HG03066 (cell line): Measurements from ENCODE around the gene NACC2.
"Not testable (repeated sequence)": the region's sequence is repeated elsewhere in the genome, so short reads cannot be mapped to it uniquely, and the experiment has no call there.

Experiments
- ATAC-seq: cut with Tn5 transposase; IDR thresholded peaks from one replicate; pipeline ENCODE4 v1.9.1; 2021; ENCODE audit warnings: low read depth; ENCODE audit not compliant: unreplicated experiment

Gene NACC2

DNA sequence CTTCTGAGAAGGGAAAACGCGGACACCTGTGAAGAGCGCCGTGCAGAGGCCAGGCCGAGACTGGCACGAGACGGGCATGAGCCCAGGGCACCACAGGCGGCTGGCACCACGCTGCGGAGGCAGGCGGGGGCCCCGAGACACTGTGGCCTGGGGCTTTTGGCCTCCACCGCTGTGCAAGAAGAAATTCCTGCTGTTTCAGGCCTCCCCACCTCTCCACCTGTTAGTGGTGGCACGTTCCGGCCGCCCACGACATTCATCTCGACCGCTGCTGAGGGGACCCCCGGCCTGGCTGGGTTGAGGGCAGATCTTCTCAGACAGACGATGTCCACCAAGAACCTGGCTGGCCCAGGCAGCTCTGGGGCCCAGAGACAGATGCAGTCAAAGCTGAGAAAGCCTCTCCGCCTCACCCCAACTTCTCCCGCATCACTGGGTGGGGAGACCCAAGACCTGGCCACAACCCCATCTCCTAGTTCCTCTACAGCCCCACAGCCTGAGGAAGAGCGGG is 11.5 kb downstream of the NACC2 start:
- ATAC-seq, result no peak

DNA sequence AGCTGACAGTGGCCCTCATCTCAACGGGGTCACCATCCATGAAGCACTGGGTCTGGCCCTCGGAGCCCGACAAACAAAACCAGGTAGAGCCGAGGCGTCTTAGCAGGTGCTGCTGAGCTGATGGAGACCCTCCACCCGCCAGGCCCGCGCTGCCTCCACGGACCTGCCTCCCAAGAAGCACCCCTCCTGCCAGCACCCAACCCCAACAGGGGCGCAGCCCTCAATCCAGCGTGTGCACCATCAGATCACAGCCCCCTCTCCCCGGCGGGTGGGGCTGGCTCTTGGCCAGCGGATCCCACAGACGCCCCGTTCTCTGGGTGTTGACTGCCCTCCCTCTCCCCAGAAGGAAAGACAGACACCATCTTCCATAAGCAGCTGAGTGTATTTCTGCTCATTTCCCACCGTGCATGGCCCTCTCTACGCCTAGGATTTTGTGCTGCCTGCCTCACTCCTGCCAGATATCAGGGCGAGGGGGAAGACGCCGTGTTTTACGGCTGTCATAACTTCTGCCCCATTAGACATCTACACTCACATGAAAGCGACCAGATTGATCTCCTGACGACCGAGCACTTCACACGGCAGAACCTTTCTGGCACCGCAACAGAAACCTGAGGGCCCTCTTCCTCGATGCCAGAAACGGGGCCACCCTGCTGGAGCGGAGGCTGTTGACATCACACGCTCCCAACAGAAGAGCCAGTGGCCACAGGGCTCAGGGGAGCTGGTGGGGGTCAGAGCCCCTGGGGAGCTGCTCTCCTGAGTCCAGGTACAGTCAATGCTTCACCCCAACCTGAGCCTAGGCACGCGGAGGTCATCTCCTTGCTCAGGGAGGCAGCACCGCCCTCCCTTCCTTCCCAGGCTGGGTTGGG is 12.4 kb downstream of the NACC2 start:
- ATAC-seq, result no peak

DNA sequence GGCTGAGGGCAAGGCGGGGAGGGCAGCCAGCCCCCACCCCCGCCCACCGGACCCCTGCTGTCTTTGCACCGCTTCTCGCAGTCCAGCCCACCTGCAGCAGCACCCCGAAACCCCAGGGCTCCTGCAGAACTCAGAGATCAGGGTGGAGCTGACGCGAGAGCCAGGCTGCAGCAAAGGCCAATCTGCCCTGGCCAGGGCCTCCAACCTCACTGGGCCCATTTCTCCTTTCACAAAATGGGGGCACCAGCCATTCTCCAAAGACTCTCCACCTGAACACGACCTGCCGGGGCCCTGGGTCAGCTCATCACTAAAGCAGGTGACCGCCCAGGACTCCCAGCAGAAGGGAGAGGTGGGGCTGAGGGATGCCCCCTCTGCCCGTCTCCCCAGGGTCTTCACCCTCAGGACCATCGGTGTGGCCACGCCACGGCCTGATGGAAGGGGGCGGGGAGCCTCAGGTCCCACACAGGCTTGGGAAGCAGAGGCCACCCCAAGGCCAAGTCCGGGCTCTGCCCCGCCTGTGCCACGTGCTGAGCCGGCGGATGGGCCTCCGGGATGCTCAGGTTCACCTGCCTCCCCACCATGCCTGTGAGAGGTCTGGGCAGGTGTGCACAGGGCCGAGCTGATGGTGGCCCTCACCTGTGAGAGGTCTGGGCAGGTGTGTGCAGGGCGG is 13.1 kb downstream of the NACC2 start:
- ATAC-seq, result no peak

DNA sequence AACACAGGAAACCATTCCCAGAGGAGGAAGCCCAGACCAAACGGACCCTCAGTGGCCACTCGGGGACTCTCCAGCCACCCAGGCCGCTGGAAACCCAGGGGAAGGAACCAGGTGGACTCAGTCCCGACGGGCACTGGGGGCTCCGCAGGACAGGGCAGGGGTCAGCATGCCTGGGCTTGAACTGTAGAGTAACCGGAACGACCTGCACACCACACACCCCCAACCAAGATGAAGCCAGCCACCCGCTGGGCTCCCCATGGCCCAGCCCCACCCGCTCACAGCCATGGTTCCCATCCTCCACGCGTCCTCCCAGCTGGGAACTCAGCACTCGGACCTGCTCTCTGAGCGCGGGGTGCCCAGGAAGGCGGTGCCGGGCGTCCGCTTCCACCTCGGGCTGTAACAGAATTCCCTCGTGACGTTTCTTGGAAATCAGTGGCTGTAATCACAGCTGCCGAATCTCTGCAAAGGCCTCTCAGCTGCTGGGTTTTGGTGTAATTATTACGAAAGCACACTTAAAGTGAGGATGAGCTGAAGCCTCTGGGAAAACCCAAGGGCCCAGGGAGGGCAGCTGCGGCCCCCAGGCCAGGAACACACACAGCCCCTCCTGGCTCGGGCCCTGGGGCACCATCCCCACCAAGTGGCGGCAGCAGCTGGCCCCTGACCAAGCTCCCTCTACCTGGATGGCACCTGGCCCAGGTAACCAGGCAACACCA is 13.8 kb downstream of the NACC2 start:
- no peak for ATAC-seq

DNA sequence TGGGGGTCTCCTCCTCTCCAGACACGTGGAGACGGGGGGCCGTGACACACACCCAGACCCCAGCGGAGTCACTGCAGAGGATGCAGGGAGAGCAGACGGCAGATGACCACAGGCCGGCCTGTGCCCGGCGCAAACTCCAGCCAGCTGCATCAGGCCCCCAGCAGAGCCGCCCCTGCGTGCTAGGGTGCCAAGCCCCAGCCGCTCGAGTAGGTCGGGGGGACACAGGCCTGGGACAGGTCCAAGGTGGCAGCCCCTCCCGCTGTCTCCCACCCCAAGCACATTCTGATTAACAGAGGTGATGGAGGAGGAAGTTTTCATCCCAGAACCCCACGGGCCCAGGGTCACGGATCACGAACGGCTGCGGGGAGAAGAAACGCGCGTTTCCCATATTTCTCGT is 14.4 kb downstream of the NACC2 start:
- ATAC-seq, result no peak

DNA sequence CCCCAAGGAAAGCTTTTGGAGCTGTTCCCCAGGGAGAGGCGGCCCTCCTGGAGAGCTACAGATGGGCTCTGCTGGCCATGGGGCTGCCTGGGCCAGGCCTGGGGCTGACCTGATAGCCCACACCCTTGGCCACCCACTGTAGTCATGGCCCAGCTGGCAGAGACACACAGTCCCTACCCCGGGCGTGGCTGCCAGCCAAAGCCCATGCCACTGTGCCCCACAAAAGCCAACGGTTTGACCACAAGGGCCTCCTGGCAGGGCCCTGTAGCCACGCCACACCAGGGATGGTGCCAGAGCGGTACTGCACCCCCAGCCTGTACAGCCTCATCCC is 15.2 kb downstream of the NACC2 start:
- ATAC-seq, result no peak

DNA sequence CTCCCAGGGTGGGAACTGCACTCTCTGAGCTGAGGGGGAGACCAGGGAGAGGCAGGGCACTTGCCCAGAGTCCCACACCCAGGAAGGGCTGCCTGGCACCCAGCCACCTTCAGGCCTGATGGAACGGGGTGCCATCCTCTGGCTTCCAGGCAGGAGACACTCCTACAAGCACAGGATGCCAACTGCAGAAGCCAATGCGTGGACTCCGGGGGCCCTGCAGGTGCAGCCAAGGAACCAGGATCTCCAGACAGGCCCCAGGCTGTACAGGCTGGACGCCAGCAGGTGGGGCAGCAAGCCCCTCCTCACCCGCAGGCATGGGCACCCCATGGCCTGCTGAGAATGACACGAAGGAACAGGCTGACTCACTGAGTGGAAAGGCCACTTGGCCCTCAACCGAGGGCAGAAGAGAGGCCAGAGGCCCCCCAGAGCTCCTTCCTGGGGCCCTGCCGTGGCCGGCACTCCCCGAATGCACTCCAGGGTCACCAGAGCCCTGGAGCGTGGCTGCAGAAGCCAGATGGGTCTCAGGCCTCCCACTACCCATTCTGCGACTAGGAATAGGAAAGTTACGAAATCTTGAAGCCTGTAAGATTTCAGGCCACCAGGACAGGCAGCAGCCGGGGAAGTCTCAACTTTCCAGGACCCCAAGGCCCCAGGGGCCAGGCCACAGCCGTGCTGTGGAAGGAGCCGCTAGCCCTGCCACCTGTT is 15.7 kb downstream of the NACC2 start:
- no peak for ATAC-seq

DNA sequence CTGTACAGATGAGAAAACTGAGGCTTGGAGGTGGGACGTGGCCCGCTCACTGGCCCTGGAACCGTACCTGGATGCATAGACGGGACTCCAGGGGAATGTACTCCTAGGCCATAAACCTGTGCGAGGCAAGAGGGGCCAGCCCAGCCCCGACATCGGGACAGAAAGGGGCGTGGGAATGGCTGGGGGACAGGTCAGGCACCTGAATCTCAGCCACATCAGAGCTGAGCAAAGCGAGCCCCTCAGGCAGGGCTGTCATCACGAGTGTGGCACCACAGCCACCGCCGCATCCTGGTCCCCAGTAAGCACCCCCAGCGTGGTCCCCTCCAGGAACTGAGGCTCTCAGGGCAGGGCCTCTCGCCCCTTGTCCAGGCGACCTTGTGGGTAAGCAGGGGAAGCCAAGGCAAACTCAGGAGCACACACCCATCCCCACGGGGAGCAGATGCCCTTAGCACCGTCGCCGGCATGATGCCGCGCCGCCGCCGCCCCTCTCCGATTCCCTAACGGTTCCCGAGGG is 16.5 kb downstream of the NACC2 start:
- ATAC-seq, result no peak

DNA sequence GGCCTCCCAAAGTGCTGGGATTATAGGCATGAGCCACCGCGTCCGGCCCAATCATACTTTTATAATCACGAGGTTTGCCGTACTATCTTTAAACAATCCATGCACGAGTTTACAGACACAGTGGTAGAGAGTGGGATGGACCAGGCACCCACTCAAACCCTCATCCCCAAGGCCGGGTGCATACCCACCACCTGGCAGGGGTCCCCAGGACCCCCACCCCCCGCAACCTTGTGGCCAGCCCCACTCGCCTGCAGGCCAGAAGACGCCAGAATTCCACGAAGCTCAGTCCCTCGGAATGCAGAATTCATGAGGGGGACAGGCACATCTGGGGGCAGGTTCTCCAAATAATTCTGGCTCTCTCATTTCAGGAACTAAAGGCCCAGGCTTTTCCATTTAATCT is 17.1 kb downstream of the NACC2 start:
- no peak for ATAC-seq

DNA sequence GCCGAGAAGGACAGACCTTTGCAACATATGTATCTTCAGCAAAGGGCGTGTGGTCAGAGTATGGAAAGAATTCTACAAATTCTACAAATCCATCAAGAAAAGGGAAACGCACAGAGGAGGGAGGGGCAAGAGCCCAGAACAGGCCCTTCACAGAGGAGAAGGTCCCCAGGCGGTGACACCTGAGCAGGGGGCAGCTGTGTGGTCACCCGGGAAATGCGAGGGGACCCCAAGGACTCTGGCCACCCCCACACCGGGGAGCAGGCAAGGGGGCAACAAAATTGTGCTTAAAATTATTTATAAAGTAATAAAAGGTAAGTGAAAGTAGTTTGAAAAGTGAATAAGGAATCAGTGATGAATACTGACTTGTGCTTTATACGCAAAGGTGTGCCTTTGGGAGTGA is 17.6 kb downstream of the NACC2 start:
- ATAC-seq, result no peak

DNA sequence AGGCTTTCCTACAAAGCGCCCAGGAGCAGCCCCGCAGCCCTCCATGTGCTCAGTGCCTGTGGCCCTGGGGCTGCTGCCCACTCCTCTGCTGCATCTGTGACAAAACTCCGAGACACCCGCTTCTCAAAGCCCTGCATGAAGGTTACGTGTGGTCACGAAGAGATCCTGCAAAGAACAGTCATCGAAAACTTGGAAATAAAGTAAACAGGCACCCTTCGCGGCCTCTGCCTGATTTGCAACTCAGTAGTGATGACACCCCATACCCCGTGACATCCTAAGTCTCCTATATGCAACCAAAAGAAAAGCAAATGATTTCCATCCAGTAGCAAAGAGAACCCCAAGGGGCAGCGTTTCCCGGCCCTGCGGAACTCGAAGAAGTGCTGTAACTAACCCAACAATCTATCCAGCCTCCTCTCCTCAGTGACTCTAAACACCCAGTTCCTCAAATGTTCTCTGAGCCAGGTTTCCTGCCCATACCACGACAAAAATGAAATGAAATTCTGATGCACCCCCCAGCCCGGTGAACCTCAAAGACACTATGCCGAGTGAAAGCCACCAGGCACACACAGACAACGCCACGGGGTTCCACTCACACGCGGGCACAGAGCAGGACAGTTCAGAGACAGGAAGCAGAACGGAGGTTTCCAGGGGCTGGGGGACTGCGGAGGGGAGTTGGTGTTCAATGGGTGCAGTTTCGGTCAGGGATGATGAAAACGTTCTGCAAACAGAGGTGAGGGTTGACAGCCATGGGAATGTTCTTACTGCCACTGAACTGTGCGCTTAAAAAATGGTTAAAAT is 19.0 kb downstream of the NACC2 start:
- ATAC-seq, result no peak

DNA sequence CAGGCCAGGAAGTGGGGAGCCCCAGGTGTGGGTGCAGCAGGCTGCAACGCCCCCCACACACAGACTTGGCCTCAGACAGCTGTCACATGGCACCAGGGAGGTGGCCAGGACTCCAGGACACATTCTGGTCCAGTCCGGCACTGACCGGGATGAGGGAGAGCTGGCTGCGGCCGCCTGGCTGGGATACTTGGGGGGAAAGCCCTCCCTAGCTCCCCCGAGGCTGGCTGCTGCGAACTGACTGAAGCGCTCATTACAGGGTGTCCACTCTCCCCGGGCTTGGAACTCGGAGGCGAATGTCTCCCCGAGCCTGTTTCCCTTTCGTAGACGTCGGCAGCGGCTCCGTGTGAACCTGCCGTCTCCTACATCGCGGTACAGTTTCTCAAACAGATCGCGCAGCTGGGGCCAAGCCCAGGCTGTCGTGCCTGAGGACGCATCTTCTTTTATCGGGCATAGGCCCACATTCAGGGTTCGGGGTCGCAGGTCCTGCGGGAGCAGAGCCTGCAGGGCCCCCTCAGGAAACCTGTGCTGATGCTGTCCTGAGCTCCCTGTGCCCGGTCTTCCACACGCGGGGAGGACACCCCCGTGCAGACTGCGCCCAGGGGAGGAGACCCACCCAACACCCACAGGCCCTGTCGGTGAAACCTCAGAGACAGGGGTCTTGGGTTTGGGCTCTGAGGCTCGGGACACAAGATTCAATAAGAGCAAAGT is 19.8 kb downstream of the NACC2 start:
- no peak for ATAC-seq

DNA sequence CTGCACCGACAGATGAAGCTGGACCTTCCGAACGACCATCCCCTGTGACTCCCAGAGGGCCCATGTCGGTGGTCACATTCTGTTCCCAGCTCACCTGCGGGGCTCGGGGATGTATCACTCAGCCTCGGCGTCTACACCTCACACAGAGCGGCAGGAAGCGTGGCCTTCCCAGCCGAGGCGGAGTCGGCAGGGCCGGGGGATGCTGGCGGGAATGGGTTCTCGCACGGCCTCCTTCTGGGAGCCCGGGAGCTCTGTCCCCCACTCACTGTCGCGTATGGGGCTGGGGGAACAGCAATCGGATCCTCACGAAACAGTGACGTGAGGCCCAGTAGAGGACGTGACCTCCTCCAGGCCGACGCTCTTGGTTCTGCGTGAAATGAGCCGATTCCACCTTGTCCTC is 20.4 kb downstream of the NACC2 start:
- no peak for ATAC-seq

DNA sequence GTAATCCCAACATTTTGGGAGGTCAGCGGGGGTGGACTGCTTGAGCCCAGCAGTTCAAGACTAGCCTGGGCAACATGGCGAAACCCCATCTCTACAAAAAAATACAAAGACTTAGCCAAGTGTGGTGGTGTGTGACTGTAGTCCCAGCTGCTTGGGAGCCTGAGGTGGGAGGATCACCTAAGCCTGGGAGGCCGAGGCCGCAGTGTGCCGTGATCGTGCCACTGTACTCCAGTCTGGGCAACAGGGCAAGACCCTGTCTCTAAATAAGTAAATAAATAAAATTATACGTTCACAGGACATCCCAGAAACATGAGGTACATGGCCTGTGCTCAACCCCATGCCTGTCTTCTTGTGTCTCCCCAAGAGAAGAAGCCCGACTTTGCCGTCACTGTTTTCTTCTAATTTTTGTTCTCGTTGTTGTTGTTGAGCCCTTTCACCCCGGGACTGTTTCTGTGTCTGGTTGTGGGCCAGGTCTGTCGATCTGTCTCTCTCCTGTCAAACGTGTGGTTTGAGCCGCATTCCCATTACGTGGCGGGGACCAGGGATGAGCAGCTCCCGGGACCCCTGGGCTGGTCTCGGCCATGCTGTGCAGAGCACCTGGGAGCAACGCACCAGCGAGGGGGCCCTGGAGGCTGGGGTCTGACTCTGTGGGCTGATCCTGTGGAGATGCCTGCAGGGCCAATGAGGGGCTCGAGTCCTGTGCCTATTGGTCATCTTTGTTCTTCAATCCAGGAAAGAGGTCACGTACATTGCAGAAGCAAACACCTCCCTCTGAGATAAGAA is 32.2 kb downstream of the NACC2 start:
- no peak for ATAC-seq

DNA sequence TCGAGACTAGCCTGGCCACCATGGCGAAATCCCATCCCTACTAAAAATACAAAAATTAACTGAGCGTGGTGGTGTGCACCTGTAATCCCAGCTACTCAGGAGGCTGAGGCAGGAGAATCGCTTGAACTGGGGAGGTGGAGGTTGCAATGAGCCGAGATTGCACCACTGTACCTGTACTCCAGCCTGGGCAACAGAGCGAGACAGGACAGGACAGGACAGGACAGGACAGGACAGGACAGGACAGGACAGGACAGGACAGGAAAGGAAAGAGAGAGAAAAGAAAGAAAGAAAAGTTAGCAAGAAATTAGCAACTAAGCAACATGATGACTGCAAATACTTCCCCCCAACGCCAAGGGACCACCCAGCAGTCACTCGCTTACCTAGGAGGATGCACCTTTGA is 33.2 kb downstream of the NACC2 start:
- ATAC-seq, result not testable (repeated sequence)

DNA sequence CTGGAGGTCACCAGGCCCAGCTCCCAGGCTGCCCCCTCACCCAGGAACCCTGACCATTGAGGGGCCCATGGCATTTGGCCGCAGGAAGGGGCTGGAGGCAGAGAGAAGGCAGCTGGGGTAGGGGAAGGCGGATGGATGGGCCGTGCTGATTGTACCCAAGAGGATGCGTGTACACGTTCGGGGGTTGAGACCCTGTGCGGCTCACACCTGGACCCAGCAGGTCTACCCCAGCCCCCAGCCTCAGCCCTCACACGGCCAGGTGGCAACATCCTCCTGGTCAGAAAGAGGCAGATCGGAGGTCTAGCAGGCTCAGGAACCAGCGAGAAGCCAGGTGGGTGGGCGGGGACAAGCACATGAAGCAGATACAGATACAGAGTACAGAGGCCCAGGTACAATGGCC is 33.7 kb downstream of the NACC2 start:
- ATAC-seq, result no peak

DNA sequence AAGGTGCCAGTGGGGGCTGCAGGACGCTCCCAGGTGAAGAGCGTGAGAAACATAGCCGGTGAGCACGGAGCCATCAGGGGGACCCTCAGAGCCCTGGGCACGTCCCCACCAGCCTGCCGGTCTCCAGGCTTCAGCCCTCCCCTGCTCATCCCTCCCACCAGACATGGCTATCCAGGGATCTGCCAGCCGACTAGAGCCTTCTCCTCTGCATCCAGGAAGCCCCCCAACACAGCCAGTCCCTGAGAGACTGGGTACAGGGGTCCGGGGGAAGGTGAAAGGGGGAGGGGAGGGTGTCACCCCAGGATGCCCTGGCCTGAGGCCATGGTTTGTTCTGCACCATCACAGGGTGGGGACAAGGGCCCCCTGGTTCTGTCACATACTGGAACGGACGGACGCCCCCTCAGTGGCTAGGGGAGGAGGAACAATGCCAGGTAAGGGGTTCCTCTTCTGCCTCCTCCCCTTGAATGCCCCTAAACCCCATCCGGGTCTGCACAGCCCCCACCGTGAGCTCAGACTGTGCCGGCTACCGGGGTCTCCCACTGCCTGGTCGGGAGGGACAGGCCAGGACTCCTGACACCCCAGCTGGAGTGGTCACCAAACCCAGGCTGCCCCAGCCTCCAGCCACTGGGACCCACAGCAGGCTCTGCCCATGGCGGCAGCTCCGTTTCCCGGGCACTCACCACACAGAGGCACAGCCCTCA is 34.3 kb downstream of the NACC2 start:
- ATAC-seq, result no peak
